RWPE1 (cell line): Measurements from ENCODE around the gene ENDOU.
A peak's percentile ranks its signal among the peaks of the same experiment; 100 is the strongest.

Experiments used
- CTCF ChIA-PET: fragments of 350-600 bp; sonication (Branson Sonifier 250); formaldehyde crosslinking; extraction: SDS; loops from one replicate; lab custom pipeline; 2021; lab: Yijun Ruan, JAX
- POLR2A ChIA-PET: fragments of 400-600 bp; formaldehyde crosslinking; extraction: SDS; loops from one replicate; lab custom pipeline; 2020; ENCODE audit warnings: antibody characterized with exemption; ENCODE audit not compliant: low non-redundant PET; lab: Yijun Ruan, JAX
- DNase-seq: peaks from one replicate; pipeline ENCODE4 v3.0.0; 2012; ENCODE audit warnings: low spot score
- H3K27ac ChIP-seq: fragments of 450-650 bp; 2 replicates; pipeline ENCODE4 v1.5.1; 2017
- TF ChIP-seq, protein P1 (sequence below): fragments of 450-650 bp; conservative IDR thresholded peaks from 2 replicates; pipeline ENCODE4 v1.5.1; 2017; ENCODE audit warnings: low read depth, mild to moderate bottlenecking

ENDOU gene

DNA sequence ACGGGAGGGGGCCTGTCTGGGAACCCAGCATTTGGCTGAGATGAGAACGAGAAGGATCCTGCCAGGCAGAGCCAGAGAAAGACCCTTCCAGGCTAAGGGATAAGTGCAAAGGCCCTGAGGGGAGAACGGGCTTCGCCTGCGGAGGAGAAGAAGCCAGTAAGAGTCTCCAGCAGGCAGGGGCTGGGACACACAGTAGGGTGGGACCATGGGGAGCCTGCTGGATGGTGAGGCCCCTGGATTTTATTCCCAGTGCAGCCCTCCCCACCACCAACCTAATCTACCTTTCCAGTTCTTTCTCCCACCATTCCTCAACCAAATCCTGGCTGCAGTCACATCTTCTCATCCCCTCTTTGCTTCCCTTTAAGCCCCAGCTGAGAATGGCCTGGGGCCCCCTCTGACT is 20.8 kb upstream of the ENDOU start:
- no peak overlapping the region for H3K27ac ChIP-seq
- TF ChIP-seq, protein P1, sequence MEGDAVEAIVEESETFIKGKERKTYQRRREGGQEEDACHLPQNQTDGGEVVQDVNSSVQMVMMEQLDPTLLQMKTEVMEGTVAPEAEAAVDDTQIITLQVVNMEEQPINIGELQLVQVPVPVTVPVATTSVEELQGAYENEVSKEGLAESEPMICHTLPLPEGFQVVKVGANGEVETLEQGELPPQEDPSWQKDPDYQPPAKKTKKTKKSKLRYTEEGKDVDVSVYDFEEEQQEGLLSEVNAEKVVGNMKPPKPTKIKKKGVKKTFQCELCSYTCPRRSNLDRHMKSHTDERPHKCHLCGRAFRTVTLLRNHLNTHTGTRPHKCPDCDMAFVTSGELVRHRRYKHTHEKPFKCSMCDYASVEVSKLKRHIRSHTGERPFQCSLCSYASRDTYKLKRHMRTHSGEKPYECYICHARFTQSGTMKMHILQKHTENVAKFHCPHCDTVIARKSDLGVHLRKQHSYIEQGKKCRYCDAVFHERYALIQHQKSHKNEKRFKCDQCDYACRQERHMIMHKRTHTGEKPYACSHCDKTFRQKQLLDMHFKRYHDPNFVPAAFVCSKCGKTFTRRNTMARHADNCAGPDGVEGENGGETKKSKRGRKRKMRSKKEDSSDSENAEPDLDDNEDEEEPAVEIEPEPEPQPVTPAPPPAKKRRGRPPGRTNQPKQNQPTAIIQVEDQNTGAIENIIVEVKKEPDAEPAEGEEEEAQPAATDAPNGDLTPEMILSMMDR = no peak
- CTCF ChIA-PET = interaction anchor here (0.6 to 5.8 kb wide), 2 partner anchors 21 to 302 kb away, joined by 3 to 101 read pairs; no protein-coding TSS in a partner anchor
- POLR2A ChIA-PET = no interaction called here
- DNase-seq = no peak

DNA sequence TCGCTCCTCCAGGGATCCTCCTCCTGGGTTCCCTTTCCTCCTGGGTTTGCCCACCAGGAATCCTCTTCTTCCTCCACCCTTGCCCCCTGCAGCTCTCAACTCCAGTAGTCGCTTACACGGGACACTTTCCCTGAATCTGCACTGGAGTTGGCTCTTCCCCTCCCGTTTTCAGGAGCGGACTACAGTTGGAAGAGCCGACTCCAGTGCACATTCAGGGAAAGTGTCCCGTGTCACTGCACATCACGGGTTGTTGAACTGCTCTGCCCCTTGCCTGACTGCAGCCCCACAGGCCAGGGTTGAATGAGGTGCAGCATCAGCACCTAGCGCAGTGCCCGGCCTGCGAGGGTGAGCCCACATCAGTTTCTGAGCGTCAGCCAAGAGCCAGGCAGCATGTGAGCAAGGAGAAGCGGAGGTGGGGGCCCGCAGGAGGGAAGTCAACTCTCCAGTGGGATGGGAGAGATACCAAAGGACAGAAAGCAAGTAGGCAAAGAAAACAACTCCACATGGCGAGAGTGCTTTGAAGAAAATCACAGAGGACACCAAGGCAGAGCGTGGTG is 20.3 kb upstream of the ENDOU start:
- ChIA-PET POLR2A (no interaction called here), CTCF (interaction anchor here (4.2 to 6.3 kb wide), 3 partner anchors 22 to 94 kb away, joined by 35 to 167 read pairs (median 101); partner anchors contain the start of gene SLC48A1)
- TF ChIP-seq, protein P1 = no peak
- no peak for DNase-seq
- no peak overlapping the region for H3K27ac ChIP-seq

DNA sequence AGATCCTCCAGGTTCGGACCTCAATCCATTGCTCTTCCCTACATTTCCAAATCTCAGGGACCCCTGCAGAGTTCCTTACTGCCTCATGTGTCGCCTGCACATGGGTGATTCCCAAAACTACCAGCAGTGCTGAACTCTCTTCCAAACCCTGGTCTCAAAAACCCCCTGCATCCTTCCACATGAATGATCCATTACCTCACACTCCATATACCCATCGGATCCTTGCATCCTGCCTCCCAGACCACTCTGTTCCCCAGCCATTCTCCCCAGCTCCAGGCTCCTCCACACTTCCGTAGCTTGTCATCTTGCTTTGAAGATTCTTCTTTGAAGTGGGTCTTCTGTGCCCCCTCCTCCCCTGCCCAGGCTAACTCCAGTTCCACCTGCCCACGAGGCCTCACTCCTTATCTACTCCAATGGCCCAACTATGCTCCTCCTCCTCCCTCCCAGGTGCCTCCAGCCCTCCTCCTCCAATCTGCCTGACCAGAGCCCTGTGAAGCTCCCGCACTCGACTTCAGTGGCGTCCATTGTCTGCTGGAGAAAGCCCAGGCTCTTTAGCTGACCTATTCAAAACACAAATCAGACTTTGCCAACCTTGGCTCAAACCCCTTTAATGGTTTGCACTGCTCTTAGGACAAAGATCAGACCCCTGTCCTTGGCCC is 19.6 kb upstream of the ENDOU start:
- TF ChIP-seq, protein P1 = no peak
- H3K27ac ChIP-seq = no peak overlapping the region
- no peak for DNase-seq
- ChIA-PET CTCF (interaction anchor here (1.3 to 6.3 kb wide), 6 partner anchors 10 to 94 kb away, joined by 6 to 167 read pairs (median 42); partner anchors contain the start of genes RAPGEF3 and SLC48A1), POLR2A (interaction anchor here (1.2 kb wide), 1 partner anchor 38 kb away, joined by 3 read pairs; no protein-coding TSS in a partner anchor)

DNA sequence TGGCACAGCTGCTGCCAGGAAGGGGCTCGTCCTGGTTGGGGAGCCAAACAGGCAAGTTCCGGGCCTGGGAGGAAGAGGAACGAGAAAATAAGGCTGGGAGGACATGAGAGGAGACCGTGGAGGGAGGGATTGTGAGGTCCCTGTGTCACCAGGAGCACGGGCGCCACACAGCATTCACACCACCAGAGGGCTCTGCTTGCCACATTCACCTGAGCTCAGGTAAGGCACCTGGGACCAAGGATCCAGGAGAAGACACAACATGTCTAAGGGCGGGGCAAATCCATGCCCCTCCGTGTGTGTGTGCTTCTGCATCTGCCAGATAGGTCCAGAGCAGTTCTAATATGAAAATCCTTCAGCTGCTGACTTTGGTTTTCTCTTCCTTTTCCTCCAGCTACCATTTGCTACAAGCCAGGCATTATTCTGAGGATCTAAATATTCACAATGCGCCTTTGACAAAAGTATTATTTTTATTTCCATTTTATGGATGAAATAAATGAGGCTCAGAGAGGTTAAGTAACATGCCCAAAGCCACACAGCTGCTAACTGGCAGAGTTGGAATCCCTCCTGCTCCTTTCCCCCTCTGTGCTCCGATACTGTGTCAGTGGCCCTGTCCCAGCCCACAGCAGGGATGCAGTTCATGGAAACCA is 18.8 kb upstream of the ENDOU start:
- peak; percentile 83 for DNase-seq
- ChIA-PET CTCF (interaction anchor here (0.5 to 6.3 kb wide), 16 partner anchors 10 to 672 kb away, joined by 3 to 167 read pairs (median 4); partner anchors contain the start of genes RAPGEF3 and SLC48A1), POLR2A (interaction anchor here (1.2 kb wide), 1 partner anchor 39 kb away, joined by 3 read pairs; no protein-coding TSS in a partner anchor)
- TF ChIP-seq, protein P1 = peak; percentile 81
- H3K27ac ChIP-seq = 0 out of 2 replicates have a peak overlapping the region, but pooled peaks have one; percentile 7

DNA sequence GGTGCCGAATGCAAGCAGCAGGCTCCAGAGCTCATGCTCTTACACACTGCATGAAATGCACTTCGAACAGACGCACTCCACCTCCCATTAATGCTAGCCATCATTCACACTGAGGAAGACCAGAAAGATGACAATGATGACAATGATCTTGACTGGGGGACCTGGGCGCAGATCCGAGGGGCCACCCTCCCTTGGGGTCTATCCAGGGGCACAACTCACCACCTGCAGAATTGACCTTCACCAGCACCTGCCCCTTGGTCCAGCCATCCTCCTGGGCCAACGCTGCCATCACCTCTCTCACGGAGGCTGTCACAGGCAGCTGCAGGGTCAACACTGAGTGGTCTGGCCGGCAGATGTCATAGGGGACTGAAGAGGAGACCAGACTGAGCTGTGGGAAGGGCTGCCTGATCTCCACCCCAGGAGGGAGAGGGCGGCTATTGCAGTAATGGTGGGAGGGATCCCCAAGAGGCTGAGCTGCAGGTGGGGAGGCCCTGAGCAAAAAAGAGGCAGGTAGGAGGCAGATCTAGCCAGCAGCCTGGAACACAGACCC is 18.1 kb upstream of the ENDOU start:
- TF ChIP-seq, protein P1 = no peak
- POLR2A ChIA-PET = interaction anchor here (1.2 kb wide), 1 partner anchor 39 kb away, joined by 3 read pairs; no protein-coding TSS in a partner anchor
- H3K27ac ChIP-seq = 0 out of 2 replicates have a peak overlapping the region, but pooled peaks have one; percentile 7
- no peak for DNase-seq
- CTCF ChIA-PET = interaction anchor here (0.7 to 6.3 kb wide), 19 partner anchors 11 to 671 kb away, joined by 3 to 167 read pairs (median 4); partner anchors contain the start of genes RAPGEF3 and SLC48A1
